K562 (cell line): ENCODE data around the gene KIAA0930. TPM values are rescaled to one million over a fixed set of nuclear protein-coding genes. Genes with fewer than 3 reads are reported as not detected.

ENCODE experiments used
- ATAC-seq: fragments of 200-7000 bp; cut with Tn5 transposase; 3 replicates; pipeline ENCODE4 v1.9.1; 2020; ENCODE audit warnings: moderate library complexity
- BruUV-seq: library from RNA; stranded (reverse); fragments of 400-500 nt; replicated peaks from 2 replicates; lab custom pipeline; 2021; lab: Mats Ljungman, UMichigan
- CTCF ChIA-PET: fragments of 300-600 bp; formaldehyde crosslinking; extraction: SDS; loops from one replicate; lab custom pipeline; 2021; ENCODE audit warnings: low intra/inter-chr PET ratio; lab: Yijun Ruan, JAX
- POLR2A ChIA-PET: fragments of 300-600, 350-650 bp; sonication (Branson Sonifier 250); formaldehyde crosslinking; extraction: SDS; loops from one replicate; lab custom pipeline; 2021; ENCODE audit warnings: antibody characterized with exemption, inconsistent platforms; lab: Yijun Ruan, JAX
- DNase-seq, 4 experiments: peaks; one replicate each; pipeline versions ENCODE4 v3.0.0 to v3.0.0-alpha.2; 2011 to 2018; ENCODE audit warnings: low spot score in 3 of 4, mixed read lengths in 3 of 4; ENCODE audit errors: extremely low read depth in 1 of 4
- FAIRE-seq: peaks from 2 replicates; lab custom pipeline; 2011; peaks lifted over from hg19 to GRCh38; lab: Jason Lieb, UNC
- H2AFZ ChIP-seq: 2 replicates; pipeline ENCODE4 v1.6.0; 2011; ENCODE audit warnings: low read depth, low read length, control low read depth, inconsistent platforms
- H3K27ac ChIP-seq: fragments of 200-600 bp; 3 replicates; pipeline ENCODE4 v1.8.0; 2011; ENCODE audit warnings: low read depth, mild to moderate bottlenecking, control low read depth, inconsistent platforms, low read length, moderate library complexity, mixed read lengths; ENCODE audit errors: extremely low read depth
- H3K27me3 ChIP-seq, 2 experiments: fragments of 300-600 bp in 1 of 2; 2 replicates in 1 of 2; 3 replicates in 1 of 2; pipeline versions ENCODE4 v1.6.0 to v1.8.0; 2011; ENCODE audit warnings: inconsistent platforms in 2 of 2, low read length in 2 of 2, mild to moderate bottlenecking in 1 of 2, mixed read lengths in 1 of 2, moderate library complexity in 1 of 2; ENCODE audit not compliant: control insufficient read depth in 2 of 2, insufficient read depth in 2 of 2
- H3K36me3 ChIP-seq: fragments of 300-600 bp; 3 replicates; pipeline ENCODE4 v1.8.0; 2011; ENCODE audit warnings: mild to moderate bottlenecking, low read length, inconsistent platforms; ENCODE audit not compliant: control insufficient read depth, insufficient read depth
- H3K4me1 ChIP-seq, 2 experiments: fragments of 200-600 bp in 1 of 2; replicated peaks in 1 of 2; 2 replicates in 1 of 2; 3 replicates in 1 of 2; pipeline versions ENCODE4 v1.5.1 to v1.8.0; 2011; ENCODE audit warnings: inconsistent platforms in 2 of 2, low read length in 2 of 2, mild to moderate bottlenecking in 1 of 2, mixed read lengths in 1 of 2, moderate library complexity in 1 of 2; ENCODE audit not compliant: control insufficient read depth in 2 of 2, insufficient read depth in 2 of 2
- H3K4me2 ChIP-seq: 2 replicates; pipeline ENCODE4 v1.6.1; 2011; ENCODE audit warnings: low read length, control low read depth, inconsistent platforms, mixed read lengths; ENCODE audit not compliant: insufficient read depth
- H3K4me3 ChIP-seq: fragments of 200-600 bp; sonication (generic), shearing (Covaris generic); 2 replicates; pipeline ENCODE4 v1.5.1; 2016; ENCODE audit warnings: control low read depth, inconsistent platforms
- H3K79me2 ChIP-seq: fragments of 200-600 bp; 3 replicates; pipeline ENCODE4 v1.8.0; 2011; ENCODE audit warnings: low read length, inconsistent platforms; ENCODE audit not compliant: control insufficient read depth, insufficient read depth
- H3K9ac ChIP-seq, 2 experiments: 2 replicates each; pipeline versions ENCODE4 v1.6.0 to v1.6.1; 2011; ENCODE audit warnings: low read depth in 2 of 2, low read length in 2 of 2, control low read depth in 1 of 2, inconsistent platforms in 1 of 2, mild to moderate bottlenecking in 1 of 2, mixed read lengths in 1 of 2; ENCODE audit not compliant: insufficient read depth in 1 of 2
- H3K9me1 ChIP-seq: one replicate; pipeline ENCODE4 v1.6.0; 2011; ENCODE audit warnings: inconsistent platforms, mild to moderate bottlenecking, low read length, moderate library complexity; ENCODE audit not compliant: control insufficient read depth, insufficient read depth
- H3K9me3 ChIP-seq: replicated peaks from 2 replicates; pipeline ENCODE4 v1.5.1; 2011; ENCODE audit warnings: low read depth, low read length, inconsistent platforms; ENCODE audit not compliant: control insufficient read depth, insufficient read depth
- H4K20me1 ChIP-seq: replicated peaks from 2 replicates; pipeline ENCODE4 v1.6.1; 2011; ENCODE audit warnings: low read length, inconsistent platforms, mixed read lengths; ENCODE audit not compliant: control insufficient read depth, insufficient read depth
- CREB3L1 ChIP-seq: fragments of 450-650 bp; IDR thresholded peaks from 2 replicates; pipeline ENCODE4 v1.6.1; 2014; ENCODE audit warnings: low read depth, mild to moderate bottlenecking, moderate library complexity, borderline replicate concordance
- HEY1 ChIP-seq: fragments of 250-450 bp; sonication (Bioruptor Pico); IDR thresholded peaks from 2 replicates; pipeline ENCODE4 v1.5.0; 2020; ENCODE audit warnings: mild to moderate bottlenecking, moderate library complexity, borderline replicate concordance
- HMG20B ChIP-seq: fragments of 250-450 bp; sonication (Bioruptor Pico); IDR thresholded peaks from 2 replicates; pipeline ENCODE4 v1.5.0; 2021; ENCODE audit warnings: mild to moderate bottlenecking
- NCOA2 ChIP-seq, 2 experiments: fragments of 450-650 bp; IDR thresholded peaks; 2 replicates each; pipeline ENCODE4 v1.6.1; 2018; ENCODE audit warnings: mild to moderate bottlenecking in 2 of 2, moderate library complexity in 1 of 2; ENCODE audit not compliant: partially characterized antibody in 2 of 2
- NR1H2 ChIP-seq: sonication (generic); formaldehyde crosslinking; IDR thresholded peaks from 2 replicates; pipeline ENCODE4 v1.4.0; 2020; ENCODE audit warnings: mild to moderate bottlenecking, missing genetic modification reagents
- TBL1XR1 ChIP-seq, 2 experiments: IDR thresholded peaks; 2 replicates each; pipeline ENCODE4 v1.6.1; 2012; ENCODE audit warnings: improper control_type of control experiment in 2 of 2, low read length in 2 of 2, mild to moderate bottlenecking in 1 of 2
- ZNF280B ChIP-seq: fragments of 250-450 bp; sonication (Bioruptor Pico); IDR thresholded peaks from 2 replicates; pipeline ENCODE4 v1.5.1; 2021; ENCODE audit warnings: mild to moderate bottlenecking
- ZNF324 ChIP-seq: fragments of 250-450 bp; sonication (Bioruptor Pico); IDR thresholded peaks from 2 replicates; pipeline ENCODE4 v1.4.0; 2020; ENCODE audit warnings: mild to moderate bottlenecking
- WGBS: fragments of 100-300 bp; shearing (Covaris generic); methylation state at CpG from one replicate; pipeline ENCODE4 v1.1.6; 2016; ENCODE audit warnings: low coverage, mixed read lengths; ENCODE audit not compliant: insufficient coverage; ENCODE audit errors: missing lambda C conversion rate; 5-methylcytosine and 5-hydroxymethylcytosine counted together
- in situ Hi-C: fragments of 300-500 bp; cut with MboI; formaldehyde crosslinking; loops from 4 replicates; pipeline ENCODE4 v1.15.0; 2018; ENCODE audit warnings: inconsistent platforms, mixed read lengths
- intact Hi-C: fragments of 100-400 bp; cut with micrococcal nuclease; formaldehyde crosslinking; loops from 2 replicates; pipeline ENCODE4 v1.14.2; 2022
- polyA plus RNA-seq, 8 experiments: library from polyadenylated mRNA; depleted of rRNA in 4 of 8; stranded (reverse) in 5 of 8; unstranded in 3 of 8; fragments of >200 nt; fragmentation: Nextera tagmentation in 2 of 8; fragmentation: Illumina TruSeq in 1 of 8; extraction: Ambion mirVana in 2 of 8; extraction: Trizol in 1 of 8; gene quantifications; 2 replicates each; pipeline versions ENCODE4 v1.2.1 to v1.2.3, GENCODE V29; 2011 to 2014; ENCODE audit warnings: inconsistent platforms in 1 of 8, missing spikeins in 1 of 8
- total RNA-seq, 7 experiments: library from RNA; depleted of rRNA in 6 of 7; stranded (reverse); fragments of >200 nt in 6 of 7; fragmentation: Illumina TruSeq in 2 of 7; extraction: Trizol in 2 of 7; gene quantifications; 2 replicates each; pipeline versions ENCODE4 v1.2.1 to v1.2.3, GENCODE V29; 2011 to 2021; ENCODE audit warnings: low replicate concordance in 1 of 7

KIAA0930 gene
- total and polyA plus RNA-seq, 9 of the 15 experiments (the other 6 are each of a cell fraction or from before 2014, with no cell fraction given) = 0.24 to 12.1 (median 6.4) TPM

- CTCF ChIA-PET = interaction anchor here (0.6 kb wide), 1 partner anchor 38 kb away, joined by 3 read pairs; no protein-coding TSS in a partner anchor
- no peaks in the 10 kb centered on the region for H3K36me3 ChIP-seq
- in situ Hi-C loops = no loop called here
Measured at GRCh38 chr22:45207533-45207932, 33.2 kb downstream of the KIAA0930 start.

More at GRCh38 chr22:45207533-45207932, 33.2 kb downstream of the KIAA0930 start:
- POLR2A ChIA-PET = no interaction called here
- H3K9me3 ChIP-seq = no peaks in the 10 kb centered on the region
- no peaks in the 10 kb centered on the region for H3K9me1 ChIP-seq
- no TSS peak for BruUV-seq
- intact Hi-C loops = loop anchor here (10.0 kb wide), 1 partner anchor 103 kb away; no protein-coding TSS in a partner anchor
- no peak overlapping the region for H3K4me3 ChIP-seq
- no peak overlapping the region for H2AFZ ChIP-seq
- no peak for FAIRE-seq
- H3K27me3 ChIP-seq = no peaks in the 10 kb centered on the region
- no peak overlapping the region for H3K9ac ChIP-seq
- no peak for DNase-seq
- H4K20me1 ChIP-seq = peaks cover 10% of the 10 kb centered on the region; the same call in 1 of the 2 replicates
- no peak overlapping the region for H3K4me2 ChIP-seq
- H3K4me1 ChIP-seq = peaks cover 0 to 23% of the 10 kb centered on the region in 2 experiments; a peak in 2 of 5 replicates
- H3K27ac ChIP-seq = no peak overlapping the region
- ATAC-seq = no peak
- 63% methylated on average over 2 of the region's 13 CpGs for WGBS
- no peak for TF ChIP-seq NR1H2 (CRISPR knock-in tag)
- no peak for TF ChIP-seq HEY1 (CRISPR knock-in tag)
- no peak for TF ChIP-seq NCOA2 (IDR thresholded peaks at IDR 0.05; ENCODE audit: partially characterized antibody in 2 of 2)
- TF ChIP-seq HMG20B (CRISPR knock-in tag) = no peak
- TF ChIP-seq TBL1XR1 (IDR thresholded peaks at IDR 0.05; ENCODE audit: low read length in 2 of 2) = no peak
- no peak for TF ChIP-seq ZNF324 (CRISPR knock-in tag)
- TF ChIP-seq ZNF280B (CRISPR knock-in tag) = no peak
- no peak for TF ChIP-seq CREB3L1
- H3K79me2 ChIP-seq = no peaks in the 10 kb centered on the region
